Measurements from ENCODE around the gene NSF.

- TF ChIP-seq ZSCAN5A (tag by site-specific recombination; IDR thresholded peaks at IDR 0.05): no peak
- TF ChIP-seq CTCF (tag by site-specific recombination; IDR thresholded peaks at IDR 0.05): no peak
- no peak for TF ChIP-seq ZNF518A (tag by site-specific recombination; conservative IDR thresholded peaks at IDR 0.05; ENCODE audit: low read depth)
- TF ChIP-seq ZNF670 (tag by site-specific recombination; IDR thresholded peaks at IDR 0.05; ENCODE audit: low read depth): no peak
- no peak for TF ChIP-seq ZBTB1 (tag by site-specific recombination; IDR thresholded peaks at IDR 0.05)
- no peak; the same call in 1 of the 2 replicates for TF ChIP-seq PBX3 (CRISPR knock-in tag; IDR thresholded peaks at IDR 0.05)
- no peak for TF ChIP-seq RBAK (tag by site-specific recombination; IDR thresholded peaks at IDR 0.05)
- TF ChIP-seq REST (tag by site-specific recombination; IDR thresholded peaks at IDR 0.05): no peak
- no peak for TF ChIP-seq ZNF146 (tag by site-specific recombination; IDR thresholded peaks at IDR 0.05)
- TF ChIP-seq ZNF16 (tag by site-specific recombination; IDR thresholded peaks at IDR 0.05; ENCODE audit: low read depth): no peak
- no peak for TF ChIP-seq PRDM1 (tag by site-specific recombination; IDR thresholded peaks at IDR 0.05)
- peak; percentile 84 for TF ChIP-seq ZBTB8A (tag by site-specific recombination; IDR thresholded peaks at IDR 0.05)
- TF ChIP-seq REPIN1 (tag by site-specific recombination; IDR thresholded peaks at IDR 0.05; ENCODE audit: low read depth): no peak
- TF ChIP-seq ZNF24 (tag by site-specific recombination; IDR thresholded peaks at IDR 0.05): no peak
Measured at GRCh38 chr17:46770818-46771560, 180.5 kb downstream of the NSF start.
